ENCODE measurements around the gene ASXL3.

Gene ASXL3

DNA sequence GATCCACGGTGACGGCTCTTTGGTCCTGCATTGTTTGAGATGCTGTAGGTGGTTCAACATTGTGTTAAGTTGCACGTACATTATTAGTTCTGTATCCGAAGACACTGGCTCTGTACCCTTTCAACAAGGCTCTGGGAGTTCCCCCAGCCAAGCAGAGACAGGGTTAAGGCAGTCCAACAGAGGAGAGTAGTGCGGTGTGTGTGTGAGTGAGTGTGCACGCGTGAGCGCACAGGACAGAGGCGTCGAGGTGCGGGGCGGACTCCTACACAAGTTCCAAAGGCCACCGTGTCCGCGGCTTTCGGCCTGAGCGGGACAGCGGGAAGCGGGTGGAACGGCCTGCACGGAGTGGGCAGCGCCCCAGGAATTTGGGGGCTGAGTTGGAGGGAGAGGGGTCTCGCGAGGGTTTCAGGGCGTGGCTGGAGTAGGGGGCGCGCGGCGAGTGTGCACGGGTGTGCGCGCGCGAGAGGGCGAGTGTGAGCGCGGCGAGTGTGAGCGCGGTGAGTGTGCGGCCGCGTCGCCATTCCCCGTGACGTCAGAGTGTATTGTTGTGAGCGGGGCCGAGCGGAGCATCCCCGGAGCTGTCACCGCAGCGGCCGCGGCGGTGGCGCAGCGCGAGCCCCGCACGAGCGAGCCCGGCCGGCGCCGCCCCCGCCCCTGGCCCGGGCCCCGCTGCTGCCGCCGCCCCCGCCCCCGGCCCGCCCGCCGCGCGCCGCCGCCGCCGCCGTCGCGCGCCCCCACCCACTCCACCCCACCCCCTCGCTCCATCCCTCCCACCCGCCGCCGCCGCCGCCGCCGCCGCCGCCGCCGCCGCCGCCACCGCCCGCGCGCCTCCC is at the start of gene ASXL3:
ASXL3 (plus strand) TSS at position 535 of the 833 bp plus-strand sequence. CDS start 413 bp downstream, outside the sequence.
- peak within 1 kb of the TSS; percentile 0 for H3K4me3 ChIP-seq (ENCODE audit: low read depth, low read length)
- TF ChIP-seq, protein P1, sequence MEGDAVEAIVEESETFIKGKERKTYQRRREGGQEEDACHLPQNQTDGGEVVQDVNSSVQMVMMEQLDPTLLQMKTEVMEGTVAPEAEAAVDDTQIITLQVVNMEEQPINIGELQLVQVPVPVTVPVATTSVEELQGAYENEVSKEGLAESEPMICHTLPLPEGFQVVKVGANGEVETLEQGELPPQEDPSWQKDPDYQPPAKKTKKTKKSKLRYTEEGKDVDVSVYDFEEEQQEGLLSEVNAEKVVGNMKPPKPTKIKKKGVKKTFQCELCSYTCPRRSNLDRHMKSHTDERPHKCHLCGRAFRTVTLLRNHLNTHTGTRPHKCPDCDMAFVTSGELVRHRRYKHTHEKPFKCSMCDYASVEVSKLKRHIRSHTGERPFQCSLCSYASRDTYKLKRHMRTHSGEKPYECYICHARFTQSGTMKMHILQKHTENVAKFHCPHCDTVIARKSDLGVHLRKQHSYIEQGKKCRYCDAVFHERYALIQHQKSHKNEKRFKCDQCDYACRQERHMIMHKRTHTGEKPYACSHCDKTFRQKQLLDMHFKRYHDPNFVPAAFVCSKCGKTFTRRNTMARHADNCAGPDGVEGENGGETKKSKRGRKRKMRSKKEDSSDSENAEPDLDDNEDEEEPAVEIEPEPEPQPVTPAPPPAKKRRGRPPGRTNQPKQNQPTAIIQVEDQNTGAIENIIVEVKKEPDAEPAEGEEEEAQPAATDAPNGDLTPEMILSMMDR (IDR thresholded peaks at IDR 0.05; ENCODE audit: borderline replicate concordance, insufficient read depth, low read depth, low read length): no peak

DNA sequence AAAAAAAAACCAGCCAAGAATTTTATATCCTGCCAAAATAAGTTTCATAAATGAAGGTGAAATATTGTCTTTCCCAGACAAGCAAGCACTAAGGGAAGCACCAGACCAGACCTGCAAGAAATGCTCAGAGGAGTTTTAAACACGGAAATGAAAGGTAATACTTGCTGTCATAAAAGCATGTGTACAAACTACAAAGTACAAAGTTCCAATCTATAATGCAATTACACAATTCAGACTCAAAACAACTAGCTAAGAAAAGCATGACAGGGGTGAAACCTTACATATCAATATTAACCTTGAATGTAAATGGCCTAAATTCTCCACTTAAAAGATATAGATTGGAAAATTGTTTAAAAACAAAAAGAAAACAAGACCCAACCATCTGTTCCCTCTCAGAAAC is 45.0 kb upstream of the ASXL3 start:
- TF ChIP-seq, protein P1 (IDR thresholded peaks at IDR 0.05; ENCODE audit: borderline replicate concordance, insufficient read depth, low read depth, low read length): no peak
- no peak overlapping the region for H3K4me3 ChIP-seq (ENCODE audit: low read depth, low read length)

DNA sequence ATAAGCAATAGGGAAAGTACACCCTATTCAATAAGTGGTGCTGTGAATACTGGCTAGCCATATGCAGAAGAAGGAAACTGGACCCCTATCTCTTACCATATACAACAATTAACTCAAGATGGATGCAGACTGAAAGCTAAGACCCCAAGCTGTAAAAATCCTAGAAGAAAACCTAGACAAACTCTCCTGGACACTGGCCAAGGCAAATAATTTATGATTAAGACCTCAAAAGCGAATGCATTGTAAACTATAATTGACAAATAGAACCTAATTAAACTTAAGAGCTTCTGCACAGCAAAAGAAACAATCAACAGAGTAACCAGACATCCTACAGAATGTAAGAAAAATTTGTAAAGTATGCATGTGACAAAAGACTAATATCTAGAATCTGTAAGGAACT is 41.1 kb upstream of the ASXL3 start:
- no peak overlapping the region for H3K4me3 ChIP-seq (ENCODE audit: low read depth, low read length)
- TF ChIP-seq, protein P1 (IDR thresholded peaks at IDR 0.05; ENCODE audit: borderline replicate concordance, insufficient read depth, low read depth, low read length): no peak

DNA sequence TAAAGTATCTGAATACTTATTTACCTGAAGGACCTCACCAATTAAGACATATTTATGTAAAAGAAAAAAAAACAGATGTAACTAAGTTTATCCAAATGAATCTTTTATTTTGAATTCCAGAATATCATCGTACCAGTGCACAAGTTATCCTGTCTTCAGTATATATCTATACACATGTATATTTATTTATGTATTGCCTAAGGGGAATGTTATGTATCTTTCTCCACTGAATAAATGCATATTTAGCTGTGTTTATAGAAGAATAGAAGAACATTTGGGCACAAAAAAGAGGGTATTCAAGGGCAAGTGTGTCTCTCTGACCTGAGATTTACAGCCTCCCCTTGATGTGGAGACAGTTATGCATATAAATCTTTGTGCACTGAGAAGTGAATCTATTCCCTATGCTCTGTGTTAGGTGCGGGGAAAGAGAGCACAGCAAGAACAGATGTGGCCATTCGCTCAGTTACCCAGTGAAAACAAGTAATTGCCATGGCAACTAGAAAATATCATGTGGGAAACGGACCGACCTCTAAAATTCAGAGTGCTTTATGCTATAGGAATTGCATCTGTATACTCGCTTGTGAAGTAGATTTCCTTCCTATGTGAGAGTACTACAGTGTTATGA is 39.5 kb upstream of the ASXL3 start:
- TF ChIP-seq, protein P1 (IDR thresholded peaks at IDR 0.05; ENCODE audit: borderline replicate concordance, insufficient read depth, low read depth, low read length): no peak

DNA sequence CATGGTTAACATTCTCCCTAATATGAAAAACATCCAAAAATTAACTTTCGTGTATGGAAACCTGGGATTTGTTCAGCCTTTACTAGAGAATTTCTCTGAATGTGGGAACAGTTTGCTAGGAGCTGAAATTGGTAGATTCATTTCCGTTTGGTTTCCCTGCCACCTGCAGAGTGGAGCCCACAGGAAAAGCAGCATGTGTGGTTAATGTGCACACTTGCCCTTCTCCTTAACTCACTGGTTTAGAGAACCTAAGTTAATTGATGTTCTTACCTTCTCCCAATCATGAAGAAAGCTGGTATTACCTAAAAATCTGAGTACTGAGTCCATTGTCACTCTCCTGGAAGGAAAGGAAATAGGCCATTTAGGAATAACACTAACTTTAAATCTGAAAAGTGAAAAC is 37.6 kb upstream of the ASXL3 start:
- TF ChIP-seq, protein P1 (IDR thresholded peaks at IDR 0.05; ENCODE audit: borderline replicate concordance, insufficient read depth, low read depth, low read length): no peak
- no peak overlapping the region for H3K4me3 ChIP-seq (ENCODE audit: low read depth, low read length)

More for the DNA sequence above, 39.5 kb upstream of the ASXL3 start:
- H3K4me3 ChIP-seq (ENCODE audit: low read depth, low read length): no peak overlapping the region

DNA sequence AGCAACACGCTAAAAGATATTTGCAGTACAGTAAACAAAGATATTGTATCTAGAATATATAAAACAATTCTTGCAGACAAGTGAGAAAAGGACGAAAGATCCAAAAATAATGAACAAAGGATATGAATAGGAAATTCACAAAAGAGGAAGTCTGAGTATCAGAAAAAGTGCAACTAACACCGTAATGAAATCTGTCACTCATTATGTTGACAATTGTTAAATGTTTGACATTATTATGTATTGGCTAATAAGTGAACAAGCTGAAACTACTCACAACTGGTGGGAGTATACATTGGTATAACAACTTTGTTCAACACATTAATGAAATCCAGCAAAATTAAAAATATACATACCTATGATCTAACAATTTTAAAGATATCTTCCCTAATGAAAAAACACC is 36.7 kb upstream of the ASXL3 start:
- no peak overlapping the region for H3K4me3 ChIP-seq (ENCODE audit: low read depth, low read length)
- TF ChIP-seq, protein P1 (IDR thresholded peaks at IDR 0.05; ENCODE audit: borderline replicate concordance, insufficient read depth, low read depth, low read length): no peak

DNA sequence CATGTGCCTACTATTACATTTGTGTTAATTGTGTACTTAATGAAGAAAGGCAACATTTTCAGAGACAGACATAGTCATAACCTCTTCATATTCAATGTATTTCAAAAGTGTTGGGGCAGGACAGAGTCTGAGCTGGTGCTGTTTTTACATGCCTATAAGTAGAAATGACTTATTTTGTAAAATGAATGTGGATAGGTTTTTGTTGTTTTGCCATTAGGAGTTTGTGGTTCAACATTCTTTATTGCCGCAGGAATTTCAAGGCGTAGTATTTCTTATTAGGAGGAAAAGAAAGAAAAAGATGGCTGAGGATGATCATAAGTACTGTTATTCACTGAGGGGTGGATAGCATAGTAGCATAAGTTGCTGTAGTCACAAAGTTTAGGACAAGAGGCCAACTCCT is 21.2 kb upstream of the ASXL3 start:
- H3K4me3 ChIP-seq (ENCODE audit: low read depth, low read length): no peak overlapping the region
- TF ChIP-seq, protein P1 (IDR thresholded peaks at IDR 0.05; ENCODE audit: borderline replicate concordance, insufficient read depth, low read depth, low read length): no peak

All from GM12875 (cell line).